Stimulated activated CD8-positive, alpha-beta memory T cell treated with anti-CD3 and anti-CD28 coated beads, Interleukin-7, amount 100 ng/mL, for 4 hours (primary cell): ENCODE data around the gene ATF7IP.
A peak's percentile ranks its signal among the peaks of the same experiment; 100 is the strongest.

Experiments used
- DNase-seq, 2 donors: peaks; one replicate each; pipeline ENCODE4 v3.0.0-alpha.2; 2020; ENCODE audit warnings: low read depth in 2 of 2

ATF7IP gene

GRCh38 chr12:14418451-14418890 lies 53.0 kb downstream of the ATF7IP start:
- no peak for DNase-seq

- DNase-seq = no peak
These were observed 57.2 kb downstream of the ATF7IP start for GRCh38 chr12:14422516-14423230.

- no peak for DNase-seq
These were observed 59.1 kb downstream of the ATF7IP start for GRCh38 chr12:14424545-14424944.

GRCh38 chr12:14426792-14427191 lies 61.3 kb downstream of the ATF7IP start:
- DNase-seq = no peak

GRCh38 chr12:14427929-14428328 lies 62.4 kb downstream of the ATF7IP start:
- DNase-seq = no peak

GRCh38 chr12:14430394-14430986 lies 65.0 kb downstream of the ATF7IP start:
- no peak for DNase-seq

- DNase-seq = no peak
These were observed 66.5 kb downstream of the ATF7IP start for GRCh38 chr12:14431975-14432374.

GRCh38 chr12:14435627-14436026 lies 70.1 kb downstream of the ATF7IP start:
- no peak for DNase-seq

GRCh38 chr12:14442221-14442881 lies 76.9 kb downstream of the ATF7IP start:
- DNase-seq = no peak

- no peak for DNase-seq
These were observed 78.0 kb downstream of the ATF7IP start for GRCh38 chr12:14443531-14443930.

GRCh38 chr12:14450479-14450878 lies 85.0 kb downstream of the ATF7IP start:
- DNase-seq = no peak

- DNase-seq = no peak
These were observed 86.9 kb downstream of the ATF7IP start for GRCh38 chr12:14452336-14452735.

GRCh38 chr12:14452865-14453264 lies 87.4 kb downstream of the ATF7IP start:
- DNase-seq = no peak

- peak in 1 of 2 donors; percentile 10 for DNase-seq
These were observed 88.8 kb downstream of the ATF7IP start for GRCh38 chr12:14454098-14454907.

- no peak for DNase-seq
These were observed 94.8 kb downstream of the ATF7IP start for GRCh38 chr12:14460212-14460841.

- DNase-seq = no peak
These were observed 106.0 kb downstream of the ATF7IP start for GRCh38 chr12:14471497-14471896.

GRCh38 chr12:14473707-14474287 lies 108.3 kb downstream of the ATF7IP start:
- DNase-seq = no peak

- no peak for DNase-seq
These were observed 113.5 kb downstream of the ATF7IP start for GRCh38 chr12:14479004-14479403.

- no peak for DNase-seq
These were observed 115.7 kb downstream of the ATF7IP start for GRCh38 chr12:14481201-14481600.

- DNase-seq = no peak
These were observed 116.9 kb downstream of the ATF7IP start for GRCh38 chr12:14482361-14482760.

GRCh38 chr12:14482886-14483285 lies 117.4 kb downstream of the ATF7IP start:
- DNase-seq = no peak
